ENCODE measurements around the gene AMN.

The AMN gene

DNA sequence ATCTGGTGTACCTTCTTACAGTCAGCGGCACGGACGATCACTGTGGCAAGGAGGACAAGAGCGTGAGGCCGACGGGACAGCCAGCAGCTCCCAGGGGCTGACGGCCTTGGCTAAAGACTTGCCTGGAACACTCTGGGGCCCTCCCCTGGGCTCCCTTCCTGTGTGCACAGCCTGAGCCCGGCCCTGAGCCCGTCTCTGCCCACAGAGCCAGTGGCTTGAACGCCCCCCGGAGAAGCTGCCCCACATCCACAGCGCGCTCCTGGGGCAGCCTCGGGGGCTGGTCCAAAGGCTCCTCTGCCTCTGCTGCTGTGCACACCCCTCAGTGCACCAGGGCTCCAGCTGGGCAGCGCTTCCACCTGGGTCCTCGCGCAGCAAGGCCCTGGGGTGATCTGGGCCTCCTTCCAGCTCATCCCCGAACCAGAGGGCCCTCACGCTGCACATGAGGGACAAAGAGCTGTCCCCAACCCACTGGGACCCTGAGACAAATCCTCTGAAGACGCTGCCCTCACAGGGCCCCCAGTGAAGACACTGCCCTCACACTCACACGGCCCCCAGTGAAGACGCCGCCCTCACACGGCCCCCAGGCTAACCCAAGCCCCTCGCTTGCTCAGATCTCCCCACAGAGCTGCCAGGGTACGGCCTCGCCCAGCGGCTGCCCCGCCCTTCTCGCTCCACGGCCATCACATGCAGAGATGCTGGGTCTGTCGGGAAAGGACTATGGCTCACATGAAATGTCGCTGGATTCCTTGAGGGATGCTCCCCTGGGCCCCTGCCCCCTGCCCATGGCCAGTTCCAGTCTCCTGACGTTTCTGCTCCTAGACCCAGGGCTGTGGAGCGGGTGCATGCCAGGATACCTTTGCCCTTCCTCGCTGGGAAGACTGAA, 22.2 kb downstream of the AMN start:
- no peak for DNase-seq (ENCODE audit: low read depth)

DNA sequence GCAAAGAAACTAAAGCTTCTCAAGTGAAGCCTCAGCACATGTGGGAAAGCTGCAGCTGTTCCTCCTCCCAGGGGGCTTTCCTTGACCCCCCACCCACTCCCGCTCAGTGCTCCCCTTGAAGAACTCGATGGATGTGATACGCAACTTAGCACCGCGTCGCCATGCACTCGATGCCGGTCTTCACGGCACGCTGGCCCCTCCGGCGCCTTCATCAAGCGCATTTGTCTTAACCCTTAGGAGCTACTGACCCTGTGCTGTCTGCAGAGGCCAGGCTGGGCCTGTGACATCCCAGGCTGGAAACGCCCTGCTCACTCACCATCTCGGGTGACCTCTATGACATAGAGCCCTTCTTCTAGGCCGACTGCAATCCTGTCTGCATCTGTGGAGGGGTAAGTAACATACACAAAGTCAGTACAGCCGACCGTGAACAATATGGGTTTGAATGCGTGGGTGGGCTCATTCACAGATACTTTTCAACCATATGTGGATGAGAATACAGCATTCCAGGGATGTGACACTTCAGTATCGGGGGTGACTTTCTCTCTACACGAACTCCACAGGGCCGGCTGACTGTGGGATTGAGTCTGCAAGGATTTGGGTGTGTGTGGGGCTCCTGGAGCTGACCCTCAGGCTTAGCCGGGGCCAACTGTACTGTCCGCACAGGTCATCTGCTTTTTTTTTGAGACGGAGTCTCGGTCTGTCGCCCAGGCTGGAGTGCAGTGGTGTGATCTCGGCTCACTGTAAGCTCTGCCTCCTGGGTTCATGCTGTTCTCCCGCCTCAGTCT, 23.1 kb downstream of the AMN start:
- no peak for DNase-seq (ENCODE audit: low read depth)

DNA sequence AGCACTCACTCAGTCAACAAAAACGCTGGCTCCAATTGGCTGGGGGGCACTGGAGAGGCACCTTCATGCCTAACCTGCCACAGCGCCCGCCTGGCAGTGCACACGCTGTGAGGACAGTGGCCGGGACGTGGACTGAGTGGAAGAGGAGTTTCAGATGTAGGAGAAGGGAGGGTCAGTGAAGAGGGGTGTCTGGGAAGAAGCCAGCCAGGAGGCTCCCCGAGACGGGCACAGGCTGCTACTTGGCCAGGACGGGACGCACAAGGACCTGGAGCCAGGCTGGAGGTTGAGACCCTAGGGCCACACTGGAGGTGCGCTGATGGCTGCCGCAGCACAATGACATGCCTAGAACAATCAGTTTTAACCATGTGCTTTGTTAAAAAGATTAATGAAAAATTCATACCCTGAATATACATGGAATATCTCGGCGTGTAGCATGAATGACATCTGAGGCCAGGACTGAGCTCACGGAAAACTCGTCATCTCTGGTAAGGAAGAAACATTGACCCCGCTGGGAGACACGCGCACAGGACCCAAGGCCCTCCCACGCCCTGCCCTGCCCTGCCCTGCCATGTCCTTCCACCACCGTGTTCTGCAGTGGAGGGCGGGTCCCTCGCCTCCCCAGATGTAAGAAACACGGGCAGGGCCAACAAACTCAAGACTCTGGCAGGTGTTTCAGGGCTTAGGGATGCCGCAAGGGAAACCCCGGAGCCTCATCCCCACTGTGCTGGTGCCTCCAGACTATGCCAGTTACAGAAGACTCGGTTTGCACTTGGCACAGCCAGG, 25.0 kb downstream of the AMN start:
- no peak for DNase-seq (ENCODE audit: low read depth)

DNA sequence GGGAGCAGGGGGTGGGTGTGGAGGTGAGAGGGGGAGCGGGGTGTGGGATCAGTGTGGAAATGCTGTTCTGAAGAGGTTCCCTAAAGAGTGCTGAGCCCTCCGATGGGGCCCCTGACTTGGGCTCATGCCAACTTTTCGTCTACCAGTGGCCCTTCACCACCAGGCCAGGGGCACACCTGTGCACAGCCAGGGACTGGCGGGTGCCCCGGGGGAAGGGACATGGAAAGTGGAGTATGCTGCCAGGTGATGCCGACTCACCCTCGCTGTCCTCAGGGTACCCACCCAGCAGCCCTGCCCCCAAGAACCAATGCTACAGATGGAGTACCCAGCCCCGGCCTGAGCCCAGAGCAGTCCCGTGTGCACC, 26.2 kb downstream of the AMN start:
- no peak for DNase-seq (ENCODE audit: low read depth)

DNA sequence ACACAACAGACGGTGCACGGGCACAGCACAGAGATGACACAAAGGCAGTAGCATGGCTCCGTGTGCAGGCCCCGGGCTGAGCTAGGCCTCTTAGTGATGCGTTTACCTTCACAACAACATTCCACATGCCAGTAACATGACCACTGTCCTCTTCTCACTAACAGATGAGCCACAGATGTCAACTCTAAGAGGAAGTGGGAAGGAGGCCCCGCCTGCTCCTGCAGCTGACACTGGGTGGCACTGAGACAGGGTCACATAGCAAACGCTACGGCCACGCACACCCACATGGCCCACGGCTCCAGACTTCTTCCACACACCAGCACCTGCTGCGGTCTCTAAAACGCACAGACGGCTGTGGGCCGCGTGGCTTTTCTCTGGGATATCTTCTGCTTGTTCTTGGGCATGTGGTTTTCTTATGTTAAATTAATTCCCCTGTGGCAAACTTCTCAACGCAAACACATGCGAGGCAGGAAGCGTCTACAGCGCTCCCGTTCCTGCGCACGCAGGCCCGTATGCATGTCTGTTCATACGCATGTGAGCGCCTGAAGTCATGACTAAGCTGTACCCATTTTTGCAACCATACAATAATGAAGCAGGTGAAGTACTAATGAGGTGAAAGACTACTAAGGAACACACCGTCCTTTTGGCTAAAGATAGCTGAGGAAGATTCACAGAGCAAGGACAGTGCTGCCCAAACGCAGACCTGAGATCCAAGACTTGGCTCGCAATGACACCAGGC, 26.8 kb downstream of the AMN start:
- DNase-seq (ENCODE audit: low read depth), result no peak

DNA sequence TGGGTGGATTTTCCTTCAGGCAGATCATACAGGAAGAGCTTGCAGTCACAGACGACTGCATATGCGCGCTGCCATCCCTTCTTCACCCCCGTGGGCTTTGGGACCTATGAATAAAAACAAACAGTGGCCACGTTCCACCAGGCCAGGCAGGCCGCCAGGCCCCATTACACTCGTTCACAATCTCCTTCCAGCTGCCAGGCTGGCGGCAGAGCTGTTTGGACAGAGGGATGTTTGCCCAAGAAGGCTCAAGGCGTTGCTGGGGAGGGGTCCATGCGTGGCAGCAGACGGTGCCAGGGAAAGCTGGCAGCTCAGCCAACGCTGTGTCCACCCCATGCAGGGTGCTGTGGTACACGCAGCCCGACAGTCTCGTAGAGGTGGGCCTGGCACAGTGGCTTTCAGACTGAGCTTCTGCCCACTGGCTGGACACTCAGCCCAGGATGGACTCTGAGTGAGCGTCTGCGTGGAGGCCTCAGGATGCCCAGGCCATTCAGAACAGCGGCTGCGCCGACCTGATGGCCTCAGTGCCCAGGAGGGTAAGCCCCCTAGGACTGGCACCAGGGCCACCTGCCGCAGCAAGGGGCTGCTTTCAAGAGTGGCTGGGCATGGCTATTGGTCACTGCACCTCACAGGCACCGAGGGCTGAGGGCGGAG, 27.5 kb downstream of the AMN start:
- DNase-seq (ENCODE audit: low read depth), result peak; percentile 17

DNA sequence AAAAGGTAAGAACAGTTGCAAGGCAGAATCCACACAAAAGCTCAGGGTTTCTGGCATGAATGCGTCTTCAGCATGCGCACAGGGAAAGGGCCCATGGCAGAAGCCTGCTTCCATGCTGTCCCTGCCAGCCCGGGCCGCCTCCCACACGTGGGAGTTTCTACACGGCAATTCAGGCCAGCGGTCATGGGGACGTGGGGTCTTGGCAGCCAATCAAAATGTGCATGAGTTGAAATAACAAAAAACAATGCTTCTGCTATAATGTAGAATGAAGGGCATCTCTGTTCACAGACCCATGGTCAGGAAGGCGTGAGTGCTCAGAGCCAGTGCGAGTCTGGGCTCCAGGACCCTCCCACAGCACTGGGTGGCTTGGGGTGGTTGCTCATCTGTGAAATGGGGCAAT, 28.6 kb downstream of the AMN start:
- no peak for DNase-seq (ENCODE audit: low read depth)

DNA sequence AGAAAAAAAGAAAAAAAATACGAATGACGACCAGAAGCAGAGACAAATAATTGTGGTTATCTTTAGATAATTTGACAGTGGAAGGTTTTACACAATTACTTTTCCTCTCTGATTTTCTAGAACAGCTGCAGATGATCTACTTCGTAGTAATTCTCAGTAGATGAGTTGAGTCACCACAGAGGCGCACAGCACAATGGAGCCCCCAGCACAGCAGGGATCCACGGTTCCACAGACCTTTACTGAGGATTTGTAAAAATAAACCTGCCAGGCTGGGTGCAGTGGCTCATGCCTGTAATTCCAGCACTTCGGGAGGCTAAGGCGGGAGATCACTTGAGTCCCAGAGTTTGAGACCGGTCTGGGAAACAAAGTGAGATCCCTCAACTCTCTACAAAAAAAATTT, 29.3 kb downstream of the AMN start:
- DNase-seq (ENCODE audit: low read depth), result no peak

DNA sequence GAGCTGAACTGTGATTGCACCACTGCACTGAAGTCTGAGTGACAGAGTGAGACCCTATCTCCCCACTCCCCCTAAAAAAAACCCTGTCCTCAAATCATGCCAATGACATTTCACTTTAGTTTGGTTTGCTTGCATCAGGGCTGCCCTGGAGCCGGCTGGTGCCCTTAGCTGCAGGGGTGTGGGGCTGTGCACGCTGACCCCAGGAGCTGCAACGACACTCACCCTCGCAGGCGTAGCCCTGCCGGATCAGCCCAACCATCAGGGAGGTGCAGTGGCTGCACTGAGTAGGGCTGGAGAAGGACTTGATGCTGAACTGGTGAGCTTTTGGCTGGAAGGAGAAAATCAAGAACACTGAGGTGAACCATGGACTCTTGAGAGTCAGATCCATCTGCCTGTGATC, 29.8 kb downstream of the AMN start:
- DNase-seq (ENCODE audit: low read depth), result no peak

DNA sequence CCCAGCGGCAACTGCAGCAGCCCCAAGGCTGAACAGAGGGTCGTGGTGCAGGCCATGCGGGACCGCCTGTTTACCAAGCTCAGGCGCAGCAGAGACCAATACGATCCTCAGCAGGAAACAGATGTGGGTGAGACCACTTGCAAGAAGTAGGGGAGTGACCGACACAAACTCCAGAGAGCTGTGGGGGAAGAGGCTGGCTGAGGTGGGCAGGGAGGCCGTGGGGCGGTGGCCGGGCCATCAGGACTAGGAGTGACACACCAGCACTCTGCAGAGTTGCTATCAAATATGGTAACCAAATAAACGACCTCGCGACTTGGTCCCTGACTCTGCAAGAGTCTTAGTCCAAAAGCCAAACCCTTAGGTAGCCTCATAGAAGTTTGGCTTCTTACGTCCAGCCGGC, 30.6 kb downstream of the AMN start:
- no peak for DNase-seq (ENCODE audit: low read depth)

DNA sequence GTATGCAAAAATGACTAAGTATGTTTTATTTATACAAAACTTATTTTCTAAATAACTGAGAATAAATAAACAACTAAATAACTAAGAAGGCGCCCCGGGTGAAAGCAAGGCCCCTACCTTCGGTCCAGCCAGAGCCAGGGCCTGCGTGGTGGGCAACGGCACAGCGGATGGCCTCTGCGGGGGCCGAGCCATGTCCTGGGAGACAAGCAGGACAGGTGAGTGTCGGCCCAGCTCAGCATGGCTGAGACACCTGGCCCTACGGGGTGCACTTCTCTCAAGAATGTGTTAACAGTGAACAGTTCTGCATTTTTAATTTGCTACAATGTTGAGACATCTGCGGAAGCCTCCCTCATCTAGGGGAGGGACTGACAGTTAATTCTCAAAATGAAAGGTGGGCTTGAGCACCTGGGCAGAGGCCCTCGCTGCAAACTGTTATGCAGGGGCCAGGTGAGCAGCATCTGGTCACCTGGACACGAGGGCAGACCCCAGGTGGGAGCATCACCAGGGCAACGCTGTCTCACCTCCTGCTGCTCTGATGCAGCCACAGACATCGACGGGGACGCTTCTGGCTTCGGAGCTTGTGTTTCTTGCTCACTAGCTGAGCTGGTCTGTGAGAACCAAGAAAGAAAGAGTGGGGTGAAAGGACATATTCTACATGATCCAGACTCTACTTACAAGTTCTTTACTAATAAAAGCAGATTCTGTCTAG, 31.8 kb downstream of the AMN start:
- DNase-seq (ENCODE audit: low read depth), result no peak

DNA sequence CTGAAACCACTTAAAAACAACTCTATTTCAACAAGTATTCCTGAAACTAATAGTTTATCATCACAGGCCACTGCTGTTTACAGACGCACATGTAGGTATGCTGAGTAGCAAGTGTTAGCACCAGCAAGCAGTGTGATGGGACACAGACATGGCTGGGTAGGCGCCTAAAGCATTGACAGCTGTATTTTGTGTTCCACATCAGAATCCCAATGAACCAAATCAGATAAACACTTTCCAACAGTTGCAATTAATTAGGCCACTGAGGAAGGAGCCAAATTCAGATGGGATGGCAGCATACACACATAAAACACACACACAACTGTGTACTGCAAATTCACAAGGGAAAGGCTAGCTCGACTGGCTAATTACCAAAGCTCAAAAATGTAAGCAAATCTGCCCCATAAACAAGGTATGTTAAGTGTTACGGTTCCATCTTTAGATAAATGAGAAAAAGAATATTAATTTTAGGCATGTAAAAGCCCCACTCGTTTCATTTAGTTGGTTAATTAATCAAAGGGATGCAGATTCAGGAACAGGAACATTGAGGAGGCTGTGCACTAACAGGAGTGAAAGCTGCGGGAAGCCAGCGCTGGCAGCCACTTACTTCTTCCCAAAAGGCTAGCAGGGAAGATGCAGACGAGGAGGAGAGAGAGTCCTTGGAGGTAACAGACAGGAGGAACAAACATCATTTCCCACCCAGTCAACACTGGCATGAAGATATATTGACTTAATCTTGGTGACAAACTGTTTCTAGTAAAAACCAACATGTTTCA, 33.4 kb downstream of the AMN start:
- no peak for DNase-seq (ENCODE audit: low read depth)

DNA sequence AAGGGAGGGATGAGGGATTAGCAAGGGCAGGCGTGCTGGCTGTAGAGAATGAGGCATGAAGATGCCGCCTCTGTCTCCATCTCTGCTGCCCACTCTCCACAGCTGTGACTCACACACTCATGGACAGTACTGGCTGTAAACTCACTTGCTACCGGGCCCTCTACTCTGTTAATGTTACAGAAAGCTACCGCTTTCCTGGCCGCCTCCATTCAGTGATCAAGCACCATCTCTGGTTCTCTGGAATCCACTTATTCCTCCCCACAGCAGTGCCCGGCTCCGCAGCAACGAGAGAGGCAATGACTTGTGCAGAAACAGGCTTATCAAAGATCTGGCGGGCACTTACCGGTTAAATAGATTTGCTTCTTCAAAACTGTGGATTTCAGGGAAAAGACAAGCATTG, 34.8 kb downstream of the AMN start:
- no peak for DNase-seq (ENCODE audit: low read depth)

DNA sequence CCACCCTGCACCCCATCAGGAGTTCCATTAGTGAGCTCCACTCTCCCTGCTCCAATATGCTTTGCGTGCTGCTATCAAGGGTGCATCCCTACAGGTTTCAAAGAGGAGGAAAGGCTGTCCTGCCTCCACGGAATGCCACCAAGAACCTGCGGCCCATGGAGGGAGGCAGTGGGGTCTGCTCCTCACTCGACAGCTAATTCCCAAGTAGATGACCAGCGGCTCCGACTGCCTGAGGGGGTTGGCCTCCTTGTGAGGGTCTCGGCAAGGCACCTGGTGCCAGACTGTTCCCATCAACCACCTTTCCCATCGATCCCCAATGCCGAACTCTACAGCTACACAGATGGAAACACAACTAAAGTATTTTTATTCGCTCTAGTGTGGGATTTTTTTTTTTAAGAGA, 36.0 kb downstream of the AMN start:
- no peak for DNase-seq (ENCODE audit: low read depth)

DNA sequence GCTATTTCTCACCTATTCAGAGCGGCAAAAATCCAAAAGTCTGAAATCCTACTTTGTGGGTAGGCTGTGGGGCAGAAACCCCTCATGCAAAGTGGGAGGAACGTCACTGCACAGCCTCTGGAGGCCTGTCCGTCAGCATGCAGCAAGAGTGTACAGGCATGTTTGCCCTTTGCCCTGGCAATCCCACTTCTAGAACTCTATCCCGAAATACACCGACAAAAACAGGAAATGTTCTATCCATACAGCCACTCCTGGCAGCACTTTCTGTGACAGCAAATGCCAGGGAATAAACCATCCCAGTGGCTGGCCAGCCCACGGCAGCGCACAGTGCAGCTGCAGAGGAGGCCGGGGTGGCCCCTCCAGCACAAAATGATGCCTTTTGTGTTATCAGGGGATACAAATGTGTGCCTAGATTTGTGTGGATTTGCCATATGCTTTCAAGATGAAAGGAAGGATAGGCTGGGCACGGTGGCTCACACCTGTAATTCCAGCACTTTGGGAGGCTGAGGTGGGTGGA, 39.7 kb downstream of the AMN start:
- no peak for DNase-seq (ENCODE audit: low read depth)

DNA sequence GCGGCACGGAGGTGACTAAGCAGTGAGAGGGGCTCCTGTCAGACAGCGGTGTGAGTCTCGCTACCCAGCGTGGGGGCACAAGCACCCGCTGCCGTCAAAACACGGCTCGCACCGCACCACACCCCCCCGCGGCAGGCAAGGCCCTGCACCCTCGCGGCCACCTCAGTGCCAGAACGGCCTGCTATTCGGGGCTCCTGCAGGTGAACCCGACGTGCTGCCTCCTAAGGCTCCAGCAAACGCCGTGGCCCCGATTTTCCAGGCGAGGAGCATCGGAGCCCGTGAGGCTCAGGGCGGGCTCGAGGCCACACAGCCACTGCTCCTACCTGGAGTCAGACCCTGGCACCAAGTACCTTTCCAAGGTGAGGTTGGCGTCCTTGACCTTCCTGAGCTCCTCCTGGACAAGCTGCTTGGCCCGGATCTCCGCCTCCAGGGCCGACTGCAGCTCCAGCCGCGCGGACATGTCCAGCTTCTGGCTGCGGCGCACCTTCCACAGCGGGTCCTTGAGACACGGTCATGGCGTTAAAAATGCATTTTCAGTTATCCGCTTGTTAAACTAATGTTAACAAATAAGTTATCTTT, 41.8 kb downstream of the AMN start:
- no peak for DNase-seq (ENCODE audit: low read depth)

DNA sequence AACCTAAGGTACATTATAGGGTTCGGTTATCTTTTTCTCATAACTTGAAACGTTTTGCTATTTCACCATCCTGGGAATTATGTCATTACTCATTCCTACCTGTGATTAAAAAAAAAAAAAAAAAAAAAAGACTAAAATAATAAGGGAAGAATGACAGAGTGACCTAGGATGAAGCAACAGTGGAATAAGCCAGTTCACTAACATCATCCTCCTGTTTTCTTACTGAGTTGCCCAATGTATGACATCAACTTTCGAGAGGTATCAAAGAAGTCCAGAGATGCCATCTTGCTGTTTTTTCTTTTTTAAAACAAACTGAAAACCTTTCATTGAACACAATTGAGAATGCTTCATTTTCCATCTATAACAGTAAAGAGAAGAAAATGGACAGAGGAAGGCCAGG, 42.8 kb downstream of the AMN start:
- no peak for DNase-seq (ENCODE audit: low read depth)

DNA sequence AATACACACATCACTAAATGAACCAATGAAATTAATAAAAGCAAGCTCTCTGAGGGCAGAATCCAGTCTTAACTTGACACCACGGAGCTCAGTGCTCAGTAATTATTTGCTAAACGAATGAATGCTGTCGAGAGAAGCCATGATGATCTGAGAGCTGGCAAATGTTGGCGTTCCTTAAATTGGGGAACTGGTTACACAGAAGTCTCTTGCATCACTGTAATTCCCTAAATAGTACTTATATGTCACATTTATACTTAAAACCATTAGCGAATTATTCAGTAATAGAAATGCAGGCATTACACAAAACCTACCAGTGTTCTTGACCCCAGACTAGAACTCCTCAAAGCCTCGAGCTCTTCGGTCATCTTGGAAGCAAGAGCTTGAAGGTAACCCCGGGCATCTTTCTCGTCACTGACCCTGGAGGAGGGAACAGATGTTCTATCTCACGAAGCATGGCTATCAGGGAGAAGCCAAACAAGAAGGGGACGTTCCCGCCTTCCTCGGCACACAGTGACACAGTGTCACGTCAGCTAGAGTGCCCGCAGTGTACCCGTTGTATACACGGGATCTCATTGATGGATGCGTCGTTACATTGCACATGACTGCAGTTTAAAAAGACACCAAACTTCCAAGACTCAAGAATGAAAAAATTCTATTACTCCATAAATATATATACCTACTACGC, 43.6 kb downstream of the AMN start:
- no peak for DNase-seq (ENCODE audit: low read depth)

Data from stromal cell of bone marrow (primary cell).